ENCODE data around the gene TAS2R13.
A peak's percentile ranks its signal among the peaks of the same experiment; 100 is the strongest.

Gene TAS2R13, protein sequence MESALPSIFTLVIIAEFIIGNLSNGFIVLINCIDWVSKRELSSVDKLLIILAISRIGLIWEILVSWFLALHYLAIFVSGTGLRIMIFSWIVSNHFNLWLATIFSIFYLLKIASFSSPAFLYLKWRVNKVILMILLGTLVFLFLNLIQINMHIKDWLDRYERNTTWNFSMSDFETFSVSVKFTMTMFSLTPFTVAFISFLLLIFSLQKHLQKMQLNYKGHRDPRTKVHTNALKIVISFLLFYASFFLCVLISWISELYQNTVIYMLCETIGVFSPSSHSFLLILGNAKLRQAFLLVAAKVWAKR

DNA sequence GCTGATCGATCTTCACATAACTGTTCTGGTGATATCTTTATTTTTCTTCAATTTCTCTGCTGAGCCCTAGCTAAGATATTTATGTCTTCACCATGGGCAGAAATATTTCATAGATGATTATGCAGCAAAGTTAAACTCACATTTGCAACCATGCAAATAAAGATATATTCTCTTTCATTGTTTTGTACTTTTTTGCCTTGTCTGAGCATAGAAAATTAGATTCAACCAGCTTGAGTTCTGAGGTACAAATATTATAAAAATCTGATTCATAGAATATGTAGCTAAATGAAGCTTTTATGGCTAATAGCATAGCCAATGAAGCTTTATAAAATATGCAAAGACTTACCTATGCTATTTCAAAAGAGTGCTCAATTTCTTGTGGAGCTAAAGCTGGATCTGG, at the start of gene TAS2R13:
TAS2R13 (minus strand) TSS at position 101 of the 400 bp plus-strand sequence. CDS start 264 bp downstream, outside the sequence.
- DNase-seq (ENCODE audit: low read depth, low spot score) = no peak
- ChIA-PET POLR2A (interaction anchor here (0.5 kb wide), 1 partner anchor 325 kb away, joined by 3 read pairs; no protein-coding TSS in a partner anchor), CTCF (no interaction called here)
- TF ChIP-seq, protein P1, sequence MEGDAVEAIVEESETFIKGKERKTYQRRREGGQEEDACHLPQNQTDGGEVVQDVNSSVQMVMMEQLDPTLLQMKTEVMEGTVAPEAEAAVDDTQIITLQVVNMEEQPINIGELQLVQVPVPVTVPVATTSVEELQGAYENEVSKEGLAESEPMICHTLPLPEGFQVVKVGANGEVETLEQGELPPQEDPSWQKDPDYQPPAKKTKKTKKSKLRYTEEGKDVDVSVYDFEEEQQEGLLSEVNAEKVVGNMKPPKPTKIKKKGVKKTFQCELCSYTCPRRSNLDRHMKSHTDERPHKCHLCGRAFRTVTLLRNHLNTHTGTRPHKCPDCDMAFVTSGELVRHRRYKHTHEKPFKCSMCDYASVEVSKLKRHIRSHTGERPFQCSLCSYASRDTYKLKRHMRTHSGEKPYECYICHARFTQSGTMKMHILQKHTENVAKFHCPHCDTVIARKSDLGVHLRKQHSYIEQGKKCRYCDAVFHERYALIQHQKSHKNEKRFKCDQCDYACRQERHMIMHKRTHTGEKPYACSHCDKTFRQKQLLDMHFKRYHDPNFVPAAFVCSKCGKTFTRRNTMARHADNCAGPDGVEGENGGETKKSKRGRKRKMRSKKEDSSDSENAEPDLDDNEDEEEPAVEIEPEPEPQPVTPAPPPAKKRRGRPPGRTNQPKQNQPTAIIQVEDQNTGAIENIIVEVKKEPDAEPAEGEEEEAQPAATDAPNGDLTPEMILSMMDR (IDR thresholded peaks at IDR 0.05; ENCODE audit: insufficient read depth, low read length, missing control alignments) = no peak
- no peak within 1 kb of the TSS for H3K4me3 ChIP-seq (ENCODE audit: low read depth, low read length)

DNA sequence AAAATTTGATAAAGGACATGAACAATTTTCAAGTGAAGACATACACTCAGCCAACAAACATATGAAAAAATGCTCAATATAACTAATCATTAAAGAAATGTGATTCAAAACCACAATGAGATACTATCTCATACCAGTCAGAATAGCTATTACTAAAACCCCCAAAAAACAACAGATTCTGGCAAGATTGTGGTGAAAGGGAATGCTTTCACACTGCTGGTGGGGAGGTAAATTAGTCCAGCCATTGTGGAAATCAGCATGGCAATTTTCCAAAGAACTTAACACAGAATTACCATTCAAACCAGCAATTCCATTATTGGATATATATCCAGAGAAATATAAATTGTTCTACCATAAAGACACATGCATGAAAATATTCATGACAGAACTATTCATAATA, 48.4 kb upstream of the TAS2R13 start:
- ChIA-PET POLR2A (no interaction called here), CTCF (no interaction called here)
- DNase-seq (ENCODE audit: low read depth, low spot score) = peak; percentile 36
- H3K4me3 ChIP-seq (ENCODE audit: low read depth, low read length) = no peak overlapping the region
- TF ChIP-seq, protein P1 (IDR thresholded peaks at IDR 0.05; ENCODE audit: insufficient read depth, low read length, missing control alignments) = no peak

DNA sequence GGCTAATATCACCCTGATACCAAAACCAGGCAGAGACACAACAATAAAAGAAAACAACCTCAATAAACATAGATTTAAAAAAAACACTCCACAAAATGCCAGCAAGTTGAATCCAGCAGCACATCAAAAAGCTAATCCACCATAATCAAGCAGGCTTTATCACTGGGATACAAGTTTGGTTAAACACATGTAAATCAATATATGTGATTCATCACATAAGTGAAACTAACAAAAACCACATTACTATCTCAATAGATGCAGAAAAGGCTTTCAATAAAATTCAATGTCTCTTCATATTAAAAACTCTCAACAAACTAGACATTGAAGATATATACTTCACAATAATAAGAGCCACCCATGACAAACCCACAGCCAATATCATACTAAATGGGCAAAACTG, 46.7 kb upstream of the TAS2R13 start:
- ChIA-PET POLR2A (no interaction called here), CTCF (interaction anchor here (0.6 kb wide), 1 partner anchor 25 kb away, joined by 3 read pairs; no protein-coding TSS in a partner anchor)
- no peak for DNase-seq (ENCODE audit: low read depth, low spot score)
- H3K4me3 ChIP-seq (ENCODE audit: low read depth, low read length) = no peak overlapping the region
- TF ChIP-seq, protein P1 (IDR thresholded peaks at IDR 0.05; ENCODE audit: insufficient read depth, low read length, missing control alignments) = no peak

DNA sequence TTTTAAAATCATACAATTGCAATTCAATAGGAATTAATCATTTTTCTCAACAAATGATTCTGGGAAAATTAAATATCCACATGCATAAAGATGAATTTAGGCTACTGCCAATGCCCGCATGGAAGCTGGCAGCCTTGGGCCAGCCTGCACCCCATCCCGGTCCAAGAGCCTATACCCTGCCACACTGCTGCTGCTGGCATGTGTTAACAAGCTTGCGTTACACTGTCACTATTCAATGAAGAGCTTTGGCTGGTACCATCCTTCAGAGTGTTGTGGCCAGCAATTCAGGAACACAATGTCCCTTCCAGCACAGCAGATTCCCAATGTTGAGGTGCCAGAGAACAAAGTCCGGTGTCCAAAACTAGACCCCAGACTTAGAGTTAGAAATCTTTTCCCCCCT, 43.3 kb upstream of the TAS2R13 start:
- POLR2A ChIA-PET = no interaction called here
- DNase-seq (ENCODE audit: low read depth, low spot score) = no peak
- TF ChIP-seq, protein P1 (IDR thresholded peaks at IDR 0.05; ENCODE audit: insufficient read depth, low read length, missing control alignments) = no peak
- CTCF ChIA-PET = no interaction called here
- H3K4me3 ChIP-seq (ENCODE audit: low read depth, low read length) = no peak overlapping the region

DNA sequence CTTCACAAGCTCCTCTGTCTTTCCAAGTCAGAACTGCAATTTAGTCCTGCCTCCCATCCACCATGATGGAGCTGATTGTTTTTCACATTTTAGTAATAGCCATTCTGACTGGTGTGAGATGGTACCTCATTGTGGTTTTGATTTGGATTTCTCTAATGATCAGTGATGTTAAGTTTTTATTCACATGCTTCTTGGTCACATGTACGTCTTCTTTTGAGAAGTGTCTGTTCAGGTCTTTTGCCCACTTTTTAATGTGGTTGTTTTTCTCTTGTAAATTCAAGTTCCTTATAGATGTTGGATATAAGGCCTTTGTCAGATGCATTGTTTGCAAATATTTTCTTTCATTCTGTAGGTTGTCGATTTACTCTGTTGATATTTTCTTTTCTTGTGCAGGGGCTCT, 33.8 kb upstream of the TAS2R13 start:
- ChIA-PET CTCF (interaction anchor here (0.9 kb wide), 1 partner anchor 11 kb away, joined by 3 read pairs; no protein-coding TSS in a partner anchor), POLR2A (no interaction called here)
- no peak overlapping the region for H3K4me3 ChIP-seq (ENCODE audit: low read depth, low read length)
- no peak for DNase-seq (ENCODE audit: low read depth, low spot score)
- TF ChIP-seq, protein P1 (IDR thresholded peaks at IDR 0.05; ENCODE audit: insufficient read depth, low read length, missing control alignments) = no peak

DNA sequence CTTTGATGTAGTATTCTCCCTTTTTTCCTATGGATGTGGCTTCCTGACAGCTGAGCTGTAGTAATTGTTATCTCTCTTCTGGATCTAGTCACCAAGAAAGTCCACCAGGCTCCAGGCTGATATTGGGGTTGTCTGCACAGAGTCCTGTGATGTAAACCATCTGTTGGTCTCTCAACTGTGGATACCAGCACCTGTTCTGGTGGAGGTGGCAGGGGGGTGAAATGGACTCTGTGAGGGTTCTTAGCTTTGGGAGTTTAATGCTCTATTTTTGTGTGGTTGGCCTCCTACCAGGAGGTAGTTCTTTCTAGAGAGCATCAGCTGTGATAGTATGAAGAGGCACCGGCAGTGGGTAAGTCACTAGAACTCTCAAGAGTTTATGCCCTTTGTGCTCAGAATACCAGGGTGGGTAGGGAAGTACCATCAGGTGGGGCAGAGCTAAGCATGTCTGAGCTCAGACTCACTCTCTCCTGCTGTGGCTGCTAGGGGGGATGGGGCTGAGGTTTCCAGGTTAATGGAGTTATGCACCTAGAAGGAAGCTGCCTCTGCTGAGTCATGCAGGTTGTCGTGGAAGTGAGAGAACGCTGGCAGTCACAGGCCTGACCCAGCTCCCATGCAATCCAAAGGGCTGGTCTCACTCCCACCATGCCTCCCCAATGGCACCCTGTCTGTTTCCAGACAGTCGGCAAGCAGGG, 32.7 kb upstream of the TAS2R13 start:
- TF ChIP-seq, protein P1 (IDR thresholded peaks at IDR 0.05; ENCODE audit: insufficient read depth, low read length, missing control alignments) = no peak
- no peak for DNase-seq (ENCODE audit: low read depth, low spot score)
- ChIA-PET CTCF (interaction anchor here (0.9 kb wide), 1 partner anchor 12 kb away, joined by 3 read pairs; no protein-coding TSS in a partner anchor), POLR2A (no interaction called here)
- H3K4me3 ChIP-seq (ENCODE audit: low read depth, low read length) = no peak overlapping the region
